Adipose tissue (tissue), 3 donors: Measurements from ENCODE around the gene PARP14. TPM values are rescaled to one million over a fixed set of nuclear protein-coding genes. Genes with fewer than 3 reads are reported as not detected.
"Not testable (repeated sequence)": the region's sequence is repeated elsewhere in the genome, so short reads cannot be mapped to it uniquely, and the experiment has no call there.

Experiments used
- H3K27ac ChIP-seq: one replicate; pipeline ENCODE4 v1.5.1; 2013; ENCODE audit warnings: low read depth, low read length
- WGBS, 3 donors: extraction: QIAGEN DNeasy Blood & Tissue Kit; methylation state at CpG; one replicate each; pipeline ENCODE4 v1.1.7; 2013; 5-methylcytosine and 5-hydroxymethylcytosine counted together
- polyA plus RNA-seq, 3 donors: library from polyadenylated mRNA; stranded (reverse); fragments of 200-250 nt; gene quantifications; one replicate each; pipeline ENCODE4 v1.2.3, GENCODE V29; 2013
- donor health status: healthy with polysubstance abuse.
- donor health status: Bipolar disorder and iron deficiency.
- donor health status: healthy.

Gene PARP14
- polyA plus RNA-seq, result 10 to 100 TPM in 1 of 3 donors, 1 to 10 TPM in 2; 4.3 to 14.3 (median 9.4) TPM

GRCh38 chr3:122680475-122681283, at the start of gene PARP14:
Gene PARP14, plus strand, starts transcription at chr3:122680839. Its CDS starts 45 bp downstream, at chr3:122680884.
- WGBS, 3 donors, result 0 to 1% (median 0%) methylated on average over 60 to 63 of the region's 63 CpGs
- H3K27ac ChIP-seq, result peak within 1 kb of the TSS; percentile 70

GRCh38 chr3:122635789-122636188, 44.9 kb upstream of the PARP14 start:
- WGBS, 3 donors, result 69 to 78% (median 76%) methylated on average over 5 of the region's 5 CpGs
- no peak overlapping the region for H3K27ac ChIP-seq

- 44 to 61% (median 59%) methylated on average over 3 of the region's 3 CpGs for WGBS, 3 donors
- no peak overlapping the region for H3K27ac ChIP-seq
Measured at GRCh38 chr3:122636697-122637096, 43.9 kb upstream of the PARP14 start.

- H3K27ac ChIP-seq, result no peak overlapping the region
Measured at GRCh38 chr3:122640437-122640999, 40.1 kb upstream of the PARP14 start.

- WGBS, 3 donors, result 81 to 86% (median 86%) methylated on average over 2 of the region's 2 CpGs
Measured at GRCh38 chr3:122642935-122643334, 37.7 kb upstream of the PARP14 start.

GRCh38 chr3:122646146-122646988, 34.3 kb upstream of the PARP14 start:
- 55 to 85% (median 72%) methylated on average over 5 of the region's 5 CpGs for WGBS, 3 donors
- H3K27ac ChIP-seq, result no peak overlapping the region

More at GRCh38 chr3:122642935-122643334, 37.7 kb upstream of the PARP14 start:
- no peak overlapping the region for H3K27ac ChIP-seq

GRCh38 chr3:122651233-122651907, 29.3 kb upstream of the PARP14 start:
- WGBS, 3 donors, result 50 to 82% (median 80%) methylated on average over 9 to 11 of the region's 11 CpGs
- H3K27ac ChIP-seq, result not testable (repeated sequence)

GRCh38 chr3:122651962-122652361, 28.7 kb upstream of the PARP14 start:
- 43 to 92% (median 90%) methylated on average over 6 of the region's 6 CpGs for WGBS, 3 donors
- not testable (repeated sequence) for H3K27ac ChIP-seq

GRCh38 chr3:122658336-122658735, 22.3 kb upstream of the PARP14 start:
- not testable (repeated sequence) for H3K27ac ChIP-seq
- 92 to 95% (median 94%) methylated on average over 4 of the region's 4 CpGs for WGBS, 3 donors

GRCh38 chr3:122660297-122660974, 20.2 kb upstream of the PARP14 start:
- 55 to 61% (median 57%) methylated on average over 14 of the region's 14 CpGs for WGBS, 3 donors
- no peak overlapping the region for H3K27ac ChIP-seq

- no peak overlapping the region for H3K27ac ChIP-seq
- 76 to 88% (median 78%) methylated on average over 13 of the region's 13 CpGs for WGBS, 3 donors
Measured at GRCh38 chr3:122661633-122662032, 19.0 kb upstream of the PARP14 start.

GRCh38 chr3:122662505-122662904, 18.1 kb upstream of the PARP14 start:
- H3K27ac ChIP-seq, result no peak overlapping the region
- WGBS, 3 donors, result 61 to 68% (median 66%) methylated on average over 2 of the region's 2 CpGs

GRCh38 chr3:122665226-122665786, 15.3 kb upstream of the PARP14 start:
- H3K27ac ChIP-seq, result no peak overlapping the region
- 69 to 76% (median 71%) methylated on average over 4 of the region's 4 CpGs for WGBS, 3 donors

- no peak overlapping the region for H3K27ac ChIP-seq
Measured at GRCh38 chr3:122665881-122666280, 14.8 kb upstream of the PARP14 start.

GRCh38 chr3:122668930-122669730, 11.5 kb upstream of the PARP14 start:
- 79 to 88% (median 86%) methylated on average over 8 of the region's 8 CpGs for WGBS, 3 donors
- no peak overlapping the region for H3K27ac ChIP-seq

GRCh38 chr3:122671553-122671952, 9.1 kb upstream of the PARP14 start:
- H3K27ac ChIP-seq, result no peak overlapping the region
- WGBS, 3 donors, result 50 to 77% (median 69%) methylated on average over 2 of the region's 2 CpGs

GRCh38 chr3:122674339-122674738, 6.3 kb upstream of the PARP14 start:
- 45 to 69% (median 47%) methylated on average over 3 of the region's 3 CpGs for WGBS, 3 donors
- no peak overlapping the region for H3K27ac ChIP-seq
